ENCODE results near the gene UPF3A. TPM values are rescaled to one million over a fixed set of nuclear protein-coding genes. Genes with fewer than 3 reads are reported as not detected.

Gene UPF3A
- total and polyA plus RNA-seq, 8 donors: 32.3 to 193 (median 154) TPM

DNA sequence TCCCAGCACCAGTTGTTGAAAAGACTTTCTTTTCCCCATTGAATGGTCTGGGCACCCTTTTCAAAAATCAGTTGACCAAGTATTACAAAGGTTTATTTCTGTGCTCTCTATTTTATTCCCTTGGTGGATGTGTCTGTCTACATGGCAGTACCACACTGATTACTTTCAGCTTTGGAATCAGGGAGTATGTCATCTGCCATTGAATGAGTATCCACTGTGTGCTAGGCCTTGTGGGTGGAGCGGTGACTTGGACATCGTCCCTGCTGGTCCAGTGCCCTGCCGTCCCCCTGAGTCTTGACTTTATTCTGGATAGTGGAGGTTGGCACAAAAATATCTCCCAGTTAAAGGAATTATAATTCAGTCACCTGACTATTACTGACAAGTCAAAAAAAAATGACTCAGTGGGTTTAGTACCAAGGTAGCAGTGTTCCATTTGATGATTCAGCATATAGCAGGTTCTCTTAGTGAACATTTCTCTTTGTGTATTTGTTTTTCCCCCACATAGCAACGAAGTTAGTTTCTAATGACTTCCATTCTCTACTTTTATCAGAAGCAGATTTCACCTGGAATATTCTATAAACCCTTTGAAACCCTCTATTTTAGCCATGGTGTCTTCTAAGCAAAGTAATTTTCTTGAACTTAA lies 3.9 kb downstream of the UPF3A start:
- TF ChIP-seq, protein P1, sequence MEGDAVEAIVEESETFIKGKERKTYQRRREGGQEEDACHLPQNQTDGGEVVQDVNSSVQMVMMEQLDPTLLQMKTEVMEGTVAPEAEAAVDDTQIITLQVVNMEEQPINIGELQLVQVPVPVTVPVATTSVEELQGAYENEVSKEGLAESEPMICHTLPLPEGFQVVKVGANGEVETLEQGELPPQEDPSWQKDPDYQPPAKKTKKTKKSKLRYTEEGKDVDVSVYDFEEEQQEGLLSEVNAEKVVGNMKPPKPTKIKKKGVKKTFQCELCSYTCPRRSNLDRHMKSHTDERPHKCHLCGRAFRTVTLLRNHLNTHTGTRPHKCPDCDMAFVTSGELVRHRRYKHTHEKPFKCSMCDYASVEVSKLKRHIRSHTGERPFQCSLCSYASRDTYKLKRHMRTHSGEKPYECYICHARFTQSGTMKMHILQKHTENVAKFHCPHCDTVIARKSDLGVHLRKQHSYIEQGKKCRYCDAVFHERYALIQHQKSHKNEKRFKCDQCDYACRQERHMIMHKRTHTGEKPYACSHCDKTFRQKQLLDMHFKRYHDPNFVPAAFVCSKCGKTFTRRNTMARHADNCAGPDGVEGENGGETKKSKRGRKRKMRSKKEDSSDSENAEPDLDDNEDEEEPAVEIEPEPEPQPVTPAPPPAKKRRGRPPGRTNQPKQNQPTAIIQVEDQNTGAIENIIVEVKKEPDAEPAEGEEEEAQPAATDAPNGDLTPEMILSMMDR (IDR thresholded peaks at IDR 0.05): no peak
- Histone ChIP-seq H3K4me1 (peaks cover 10 to 29% of the 10 kb centered on the region in 2 donors), H3K9me3 (no peaks in the 10 kb centered on the region), H3K4me3 (no peak overlapping the region), H3K27me3 (no peaks in the 10 kb centered on the region), H3K36me3 (peaks cover 0 to 53% of the 10 kb centered on the region in 2 donors), H3K27ac (no peak overlapping the region)
- intact Hi-C loops (cut with DNase I): no loop called here
- ATAC-seq: no peak
- DNase-seq: no peak

DNA sequence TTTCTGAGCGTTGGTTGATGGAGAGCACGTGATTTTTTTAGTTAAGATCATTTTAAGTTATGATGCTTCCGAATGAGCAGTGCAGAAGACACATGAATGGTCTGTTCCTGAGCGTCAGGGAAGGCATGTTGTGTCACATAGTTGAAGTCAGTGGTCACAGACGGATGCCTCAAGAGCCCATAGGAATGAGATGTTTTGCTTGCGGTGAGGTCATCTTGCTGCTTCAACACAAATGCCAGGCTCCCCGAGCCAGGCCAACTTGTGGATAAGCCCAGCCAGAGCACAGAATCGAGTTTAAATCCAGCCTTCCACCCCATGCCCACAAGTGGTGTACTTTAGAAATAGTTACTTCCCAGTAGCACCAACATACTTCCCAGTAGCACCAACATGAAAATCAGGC lies 5.4 kb downstream of the UPF3A start:
- no peak for DNase-seq
- Histone ChIP-seq H3K27me3 (no peaks in the 10 kb centered on the region), H3K36me3 (peaks cover 0 to 65% of the 10 kb centered on the region in 2 donors), H3K4me1 (peaks cover 6 to 22% of the 10 kb centered on the region in 2 donors), H3K4me3 (no peak overlapping the region), H3K9me3 (no peaks in the 10 kb centered on the region), H3K27ac (no peak overlapping the region)
- TF ChIP-seq, protein P1 (IDR thresholded peaks at IDR 0.05): no peak
- intact Hi-C loops (cut with DNase I): no loop called here
- no peak for ATAC-seq

DNA sequence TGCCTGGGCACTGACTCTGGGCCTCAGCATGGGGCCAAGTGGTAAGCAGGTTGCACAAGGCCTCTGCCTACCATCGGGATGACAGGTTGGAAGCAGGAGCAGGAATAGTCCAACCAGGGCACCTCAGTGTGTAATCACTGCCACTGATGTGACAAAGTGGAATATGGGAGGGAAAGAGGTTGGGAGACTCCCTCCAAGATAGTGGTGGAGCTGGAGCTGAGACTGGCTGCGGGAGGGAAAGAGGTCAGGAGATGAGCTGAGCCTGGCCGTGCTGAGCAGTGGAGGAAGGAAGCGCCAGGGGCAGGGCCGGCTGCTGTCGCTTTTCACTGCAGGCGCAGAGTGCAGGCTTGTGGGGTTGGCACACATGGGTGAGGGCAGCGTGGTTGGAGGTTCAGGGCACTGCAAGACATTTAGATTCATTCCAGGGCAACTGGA lies 6.8 kb downstream of the UPF3A start:
- DNase-seq: no peak
- no peak for ATAC-seq
- H3K4me3 ChIP-seq: no peak overlapping the region
- H3K4me1 ChIP-seq: peaks cover under 1 to 14% of the 10 kb centered on the region in 2 donors
- no peaks in the 10 kb centered on the region for H3K9me3 ChIP-seq
- TF ChIP-seq, protein P1 (IDR thresholded peaks at IDR 0.05): no peak
- no peaks in the 10 kb centered on the region for H3K27me3 ChIP-seq
- no peak overlapping the region for H3K27ac ChIP-seq
- peaks cover 0 to 79% of the 10 kb centered on the region in 2 donors for H3K36me3 ChIP-seq
- intact Hi-C loops (cut with DNase I): no loop called here

DNA sequence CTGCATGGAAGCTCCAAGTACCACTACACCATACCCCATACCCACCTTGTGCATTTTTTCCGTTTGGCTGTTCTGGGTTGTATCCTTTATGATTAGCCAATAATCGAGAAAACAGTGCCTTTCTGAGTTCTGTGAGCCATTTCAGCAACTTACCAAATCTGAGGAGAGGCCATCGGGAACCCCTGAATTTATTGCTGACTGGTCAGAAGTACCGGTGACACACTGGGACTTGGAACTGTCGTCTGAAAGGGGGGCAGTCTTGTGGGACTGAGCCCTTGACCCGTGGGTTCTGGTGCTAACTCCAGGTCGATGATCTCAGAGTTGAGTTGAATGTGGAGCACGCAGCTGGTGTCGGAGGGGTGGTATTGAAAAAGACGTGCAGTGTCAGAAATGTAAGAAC lies 15.0 kb downstream of the UPF3A start:
- Histone ChIP-seq H3K4me3 (no peak overlapping the region), H3K27ac (no peak overlapping the region), H3K4me1 (no peaks in the 10 kb centered on the region), H3K9me3 (no peaks in the 10 kb centered on the region), H3K36me3 (peaks cover 0 to 89% of the 10 kb centered on the region in 2 donors), H3K27me3 (no peaks in the 10 kb centered on the region)
- TF ChIP-seq, protein P1 (IDR thresholded peaks at IDR 0.05): no peak
- intact Hi-C loops (cut with DNase I): no loop called here
- DNase-seq (no peak), ATAC-seq (no peak)

DNA sequence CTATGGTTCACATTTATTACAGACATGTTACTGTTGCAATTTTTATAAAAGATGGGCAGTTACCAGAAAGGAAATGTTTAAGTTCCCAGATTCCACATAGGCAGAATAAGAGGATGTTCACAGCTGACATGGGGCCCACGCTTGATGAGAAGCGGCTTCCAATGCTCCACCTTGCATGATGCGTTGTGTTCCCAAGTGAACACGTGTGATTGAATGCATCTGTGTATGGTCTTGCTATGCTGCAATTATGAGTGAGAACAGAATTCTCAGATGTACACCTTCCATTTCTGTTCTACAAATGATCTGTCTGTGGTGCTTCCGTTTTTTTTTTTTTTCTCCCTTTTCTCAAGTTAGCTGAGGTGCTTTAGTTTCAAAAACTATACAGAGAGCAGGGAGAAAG lies 15.5 kb downstream of the UPF3A start:
- H3K36me3 ChIP-seq: peaks cover 0 to 89% of the 10 kb centered on the region in 2 donors
- DNase-seq (no peak), ATAC-seq (no peak)
- intact Hi-C loops (cut with DNase I): no loop called here
- H3K4me3 ChIP-seq: no peak overlapping the region
- TF ChIP-seq, protein P1 (IDR thresholded peaks at IDR 0.05): no peak
- no peak overlapping the region for H3K27ac ChIP-seq
- H3K4me1 ChIP-seq: no peaks in the 10 kb centered on the region
- no peaks in the 10 kb centered on the region for H3K9me3 ChIP-seq
- no peaks in the 10 kb centered on the region for H3K27me3 ChIP-seq
